Stimulated activated CD4-positive, alpha-beta T cell treated with anti-CD3 and anti-CD28 coated beads, TNF-alpha, amount 100 ng/mL, for 48 hours (primary cell): Measurements from ENCODE around the gene DOCK6.

Experiments used
- DNase-seq, 3 donors: peaks; one replicate each; pipeline ENCODE4 v3.0.0-alpha.2; 2020; ENCODE audit warnings: low read depth in 3 of 3

DOCK6 gene

DNA sequence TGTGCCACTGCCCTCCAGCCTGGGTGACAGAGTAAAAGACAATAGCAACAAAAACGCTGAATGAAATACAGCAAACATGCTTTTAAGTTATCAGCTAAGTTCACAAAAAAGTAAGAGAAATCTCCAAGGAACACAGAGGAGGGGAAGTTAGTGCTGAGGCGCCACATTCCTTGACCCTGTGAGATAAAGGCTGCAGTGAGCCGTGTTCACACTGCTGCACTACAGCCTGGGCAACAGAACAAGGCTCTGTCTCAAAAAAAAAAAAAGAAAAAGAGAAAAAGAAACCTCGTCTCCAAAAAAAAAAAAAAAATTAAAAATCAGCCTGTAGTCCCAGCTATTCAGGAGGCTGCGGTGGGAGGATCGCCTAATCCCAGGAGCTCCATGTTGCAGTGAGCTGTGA, 16.3 kb upstream of the DOCK6 start:
- DNase-seq, result no peak

DNA sequence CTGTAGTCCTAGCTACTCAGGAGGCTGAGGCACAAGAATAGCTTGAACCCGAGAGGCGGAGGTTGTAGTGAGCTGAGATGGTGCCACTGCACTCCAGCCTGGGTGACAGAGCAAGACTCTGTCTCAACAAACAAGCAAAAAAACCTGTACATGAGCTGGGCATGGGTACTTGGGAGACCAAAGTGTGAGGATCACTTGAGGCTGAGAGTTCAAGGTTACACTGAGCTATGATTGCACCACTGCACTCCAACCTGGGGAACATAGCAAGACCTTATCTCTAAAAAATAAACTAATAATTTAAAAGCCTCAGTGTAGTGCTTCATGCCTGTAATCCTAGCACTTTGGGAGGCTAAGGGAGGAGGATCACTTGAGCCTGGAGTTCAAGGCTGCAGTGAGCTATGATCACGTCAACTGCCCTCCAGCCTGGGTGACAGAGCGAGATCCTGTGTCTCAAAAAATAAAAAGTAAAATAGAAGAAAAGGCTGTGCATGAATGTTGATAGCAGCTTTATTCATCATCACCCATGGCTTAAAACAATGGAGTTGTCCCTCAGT, 12.3 kb upstream of the DOCK6 start:
- DNase-seq, result no peak

DNA sequence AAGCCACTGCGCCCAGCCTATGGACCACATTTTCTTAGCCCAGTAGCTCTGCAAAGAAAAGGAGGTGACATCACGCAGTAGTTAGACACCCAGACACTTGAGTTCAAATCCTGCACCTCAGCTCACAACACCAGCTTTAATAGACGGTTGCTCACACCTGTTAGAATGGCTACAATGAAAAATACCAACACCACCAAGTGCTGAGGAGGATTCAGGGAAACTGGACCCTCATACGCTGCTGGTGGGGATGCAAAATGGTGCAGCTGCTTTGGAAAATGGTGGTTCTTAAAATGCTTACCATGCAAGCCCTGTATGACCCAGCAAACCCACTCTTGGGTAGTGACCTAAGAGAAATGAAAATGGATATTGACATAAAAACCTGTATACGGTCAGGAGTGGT, 11.7 kb upstream of the DOCK6 start:
- no peak for DNase-seq

DNA sequence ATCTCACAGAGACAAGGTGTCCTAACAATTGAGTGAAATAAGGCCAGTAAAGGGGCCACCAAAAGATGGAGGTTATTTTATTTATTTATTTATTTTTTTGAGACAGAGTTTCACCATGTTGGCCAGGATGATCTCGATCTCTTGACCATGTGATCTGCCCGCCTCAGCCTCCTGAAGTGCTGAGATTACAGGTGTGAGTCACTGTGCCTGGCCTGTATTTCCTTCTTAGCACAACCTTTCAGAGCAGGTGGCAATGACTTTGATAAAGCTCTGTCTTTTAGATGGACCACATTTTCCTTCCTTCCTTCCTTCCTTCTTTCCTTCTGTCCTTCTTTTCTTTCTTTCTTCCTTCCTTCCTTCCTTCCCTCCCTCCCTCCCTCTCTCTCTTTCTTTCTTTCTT, 11.0 kb upstream of the DOCK6 start:
- DNase-seq, result no peak

DNA sequence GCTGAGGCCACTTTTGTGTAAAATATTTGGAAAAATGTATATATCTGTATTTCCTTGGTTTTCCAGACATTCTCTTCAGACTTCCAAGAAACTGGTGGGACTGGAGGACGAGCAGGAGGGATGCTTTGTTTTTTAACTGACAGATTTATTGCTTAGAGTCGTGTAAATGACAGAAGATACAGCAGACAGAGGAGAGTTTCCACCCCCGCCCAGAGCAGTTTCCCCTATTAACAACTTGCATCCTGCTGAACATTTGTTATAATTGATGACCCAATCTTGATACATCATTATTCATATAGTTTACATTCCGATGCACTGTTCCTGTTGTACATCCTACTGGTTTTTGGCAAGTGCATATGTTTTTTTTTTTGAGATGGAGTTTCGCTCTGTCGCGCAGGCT, 7.1 kb upstream of the DOCK6 start:
- no peak for DNase-seq

DNA sequence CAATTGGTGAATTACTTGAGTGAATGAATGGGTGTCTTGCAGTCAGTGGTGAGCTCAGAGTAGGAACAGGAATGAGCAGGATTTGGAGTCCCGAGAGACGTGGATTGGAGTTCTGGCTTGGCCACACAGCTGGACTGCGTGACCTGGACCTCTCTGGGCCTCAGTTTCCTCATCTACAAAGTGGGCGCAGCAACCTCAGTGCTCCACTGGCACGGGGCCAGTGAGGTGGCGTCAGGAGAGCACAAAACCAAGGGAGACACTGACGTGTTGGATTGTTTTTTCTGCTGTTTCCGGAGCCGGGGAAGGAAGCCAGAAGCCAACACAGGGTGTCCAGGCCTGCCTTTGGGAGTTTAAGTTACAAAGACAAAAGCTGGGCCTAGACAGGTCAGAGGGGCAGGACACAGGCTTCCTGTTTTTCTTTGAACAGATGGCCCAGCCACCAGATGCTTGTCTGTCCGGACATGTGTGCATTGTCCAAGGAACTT, 6.5 kb upstream of the DOCK6 start:
- DNase-seq, result no peak

DNA sequence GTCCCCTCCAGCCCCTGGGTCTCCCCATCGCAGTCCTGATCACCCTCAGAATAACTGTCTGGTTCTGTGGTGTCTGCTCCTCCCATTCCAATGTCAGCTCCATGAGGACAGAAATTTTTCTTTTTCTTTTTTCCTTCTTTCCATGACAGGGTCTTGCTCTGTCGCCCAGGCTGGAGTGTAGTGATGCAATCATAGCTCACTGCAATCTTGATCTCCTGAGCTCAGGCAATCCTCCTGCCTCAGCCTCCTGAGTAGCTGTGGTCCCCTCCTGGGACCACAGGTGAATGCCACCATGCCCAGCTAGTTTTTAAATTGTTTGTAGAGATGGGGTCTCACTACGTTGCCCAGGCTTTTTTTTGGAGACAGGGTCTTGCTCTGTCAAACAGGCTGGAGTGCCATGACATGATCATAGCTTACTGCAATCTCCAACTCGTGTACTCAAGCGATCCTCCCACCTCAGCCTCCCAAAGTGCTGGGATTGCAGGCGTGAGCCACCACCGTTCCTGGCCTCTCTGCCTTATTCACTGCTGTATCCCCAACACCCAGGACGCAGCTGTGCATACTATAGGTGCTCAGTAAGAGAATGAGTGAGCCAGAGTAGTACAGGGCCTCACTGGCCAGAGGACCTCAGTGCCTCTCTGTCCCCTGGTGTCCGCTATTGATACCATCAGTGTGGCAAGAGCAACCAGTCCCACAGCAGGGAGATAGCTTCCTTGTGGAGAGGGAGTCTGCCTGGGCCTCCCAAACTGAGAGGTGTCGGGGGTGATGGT, 5.2 kb upstream of the DOCK6 start:
- no peak for DNase-seq

DNA sequence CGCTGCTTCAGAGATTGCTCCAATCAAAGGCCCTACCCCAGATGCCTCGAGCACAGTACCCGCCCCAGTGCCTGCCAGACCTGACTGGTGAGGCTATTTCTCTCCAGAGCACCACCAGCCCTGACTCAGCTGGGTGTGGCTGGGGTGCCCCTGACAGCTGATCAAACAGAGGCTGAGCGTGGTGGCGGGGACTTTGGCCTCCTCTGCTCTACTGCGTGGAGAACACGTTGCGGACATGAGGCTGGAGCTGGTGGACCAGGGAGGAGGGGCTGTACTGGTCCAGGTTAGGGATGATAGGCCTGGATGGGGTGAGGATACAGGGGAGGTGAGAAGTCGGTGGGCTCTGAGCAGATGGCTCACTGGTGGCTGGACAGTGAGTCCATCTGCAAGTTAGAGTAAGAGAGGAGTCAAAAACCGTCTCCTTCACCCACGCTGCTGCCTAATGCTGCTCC, 3.5 kb upstream of the DOCK6 start:
- no peak for DNase-seq

DNA sequence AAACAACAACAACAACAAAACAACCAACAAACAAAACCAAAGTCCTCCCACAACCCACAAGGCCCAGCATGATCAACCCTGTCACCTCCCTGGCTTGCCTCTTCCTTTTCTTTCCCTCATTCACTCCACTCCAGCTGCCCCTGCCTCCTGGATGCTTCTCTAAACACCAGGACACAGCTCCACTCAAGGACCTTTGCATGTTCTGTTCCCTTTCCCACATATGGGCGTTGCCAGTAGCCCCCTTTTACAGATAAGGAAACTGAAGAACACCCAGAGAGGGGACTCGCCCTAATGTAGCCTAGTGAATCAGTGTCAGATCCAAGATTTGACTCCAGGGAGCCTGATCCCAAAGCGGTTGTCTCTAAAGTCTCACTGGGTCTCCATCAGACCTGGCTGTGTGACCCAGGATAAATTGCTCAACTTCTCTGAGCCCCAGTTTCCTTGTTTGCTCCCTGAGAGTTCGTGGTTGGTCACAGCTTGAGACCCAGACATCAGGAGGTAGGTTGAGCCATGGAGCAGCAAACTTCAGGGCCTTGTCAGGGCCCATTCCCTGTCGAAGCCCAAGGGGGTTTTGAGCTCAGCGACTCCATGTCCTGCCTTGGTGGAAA, 3.0 kb upstream of the DOCK6 start:
- DNase-seq, result no peak

DNA sequence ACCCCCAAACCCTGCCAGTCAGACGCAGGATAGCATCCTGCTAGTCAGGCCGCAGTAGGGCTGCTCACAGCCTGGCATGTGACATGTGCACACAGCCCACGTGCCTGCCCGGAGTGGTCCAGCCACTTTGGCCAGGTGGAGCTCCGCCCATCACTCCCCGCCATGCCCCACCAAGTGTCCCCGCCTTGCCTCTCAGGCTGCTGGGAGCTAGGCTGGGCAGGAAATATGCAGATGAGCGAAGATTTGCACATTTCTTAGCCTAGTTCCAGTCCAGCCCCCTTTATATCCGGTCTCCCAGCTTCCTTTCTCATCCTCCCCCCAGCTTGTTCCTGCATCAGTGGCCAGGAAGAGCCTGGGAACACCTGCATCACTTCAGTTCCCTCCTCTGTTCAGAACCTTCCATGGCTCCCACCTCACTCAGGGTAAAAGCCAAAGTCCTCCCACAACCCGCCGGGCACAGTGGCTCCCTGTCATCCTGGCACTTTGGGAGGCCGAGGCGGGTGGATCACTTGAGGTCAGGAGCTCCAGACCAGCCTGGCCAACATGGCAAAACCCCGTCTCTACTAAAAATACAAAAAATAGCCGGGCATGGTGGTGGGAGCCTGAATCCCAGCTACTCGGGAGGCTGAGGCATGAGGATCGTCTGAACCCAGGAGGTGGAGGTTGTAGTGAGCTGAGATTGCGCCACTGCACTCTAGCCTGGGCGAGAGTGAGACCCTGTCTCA, 2.3 kb upstream of the DOCK6 start:
- DNase-seq, result no peak

DNA sequence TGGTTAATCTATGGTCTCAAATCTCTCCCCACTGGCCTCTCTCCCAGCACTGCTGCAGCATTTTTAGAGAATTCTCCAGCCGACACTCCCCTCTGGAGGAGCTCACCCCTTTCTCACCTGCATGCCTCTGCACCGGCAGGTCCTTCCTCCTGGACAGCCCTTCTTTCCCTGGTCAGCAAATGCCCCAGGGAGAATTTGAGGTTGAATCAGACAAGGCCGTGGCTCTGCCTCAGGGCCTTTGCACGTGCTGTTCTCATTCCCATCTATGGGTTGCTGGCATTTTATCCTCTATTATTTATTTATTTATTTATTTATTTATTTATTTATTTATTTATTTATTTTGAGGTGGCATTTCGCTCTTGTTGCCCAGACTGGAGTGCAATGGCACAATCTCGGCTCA, 1.4 kb upstream of the DOCK6 start:
- no peak for DNase-seq

DNA sequence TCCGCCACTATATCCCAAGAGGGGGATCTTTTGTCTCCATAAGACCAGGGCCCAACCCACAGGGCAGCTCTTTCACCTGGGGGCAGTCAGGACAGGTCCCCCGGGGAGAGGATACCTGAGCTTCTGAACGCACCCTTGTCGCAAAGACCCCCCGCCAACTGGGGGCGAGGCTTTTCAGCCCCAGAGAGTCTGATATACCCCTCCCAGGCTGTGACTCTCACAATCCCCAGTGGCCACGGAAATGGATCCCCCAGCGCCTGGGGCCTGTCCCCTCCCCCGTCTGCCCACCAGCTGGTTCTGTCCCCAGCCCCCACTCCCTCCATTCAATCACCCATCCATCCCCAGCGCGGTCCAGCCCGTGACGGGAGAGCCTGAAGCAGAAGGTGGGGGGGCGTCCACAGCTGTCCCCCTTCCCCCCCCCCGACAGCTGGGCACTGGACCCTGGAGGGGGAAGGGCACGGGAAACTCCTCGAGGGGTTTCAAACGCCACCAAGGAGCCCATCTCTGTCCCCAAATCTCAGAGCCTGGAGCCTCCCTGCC, 823 bp downstream of the DOCK6 start:
- no peak for DNase-seq

DNA sequence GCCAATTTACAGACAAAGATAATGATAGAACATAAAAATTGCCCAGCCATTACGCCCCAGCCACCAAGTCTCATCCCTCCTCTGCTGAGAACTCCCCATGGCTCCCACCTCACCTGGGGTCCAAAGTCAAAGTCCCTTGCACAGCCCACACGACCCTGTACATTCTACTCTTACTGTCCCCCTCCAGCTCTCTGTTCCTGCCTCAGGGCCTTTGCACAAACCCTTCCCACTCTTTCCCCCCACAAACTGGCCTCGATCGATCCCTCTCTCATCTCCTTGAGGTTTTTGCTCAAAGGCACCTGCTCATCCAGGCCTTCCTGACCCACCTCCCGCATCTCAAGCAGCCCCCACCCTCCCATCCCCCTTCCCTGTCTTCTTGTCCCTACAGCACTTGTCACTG, 1.3 kb downstream of the DOCK6 start:
- no peak for DNase-seq

DNA sequence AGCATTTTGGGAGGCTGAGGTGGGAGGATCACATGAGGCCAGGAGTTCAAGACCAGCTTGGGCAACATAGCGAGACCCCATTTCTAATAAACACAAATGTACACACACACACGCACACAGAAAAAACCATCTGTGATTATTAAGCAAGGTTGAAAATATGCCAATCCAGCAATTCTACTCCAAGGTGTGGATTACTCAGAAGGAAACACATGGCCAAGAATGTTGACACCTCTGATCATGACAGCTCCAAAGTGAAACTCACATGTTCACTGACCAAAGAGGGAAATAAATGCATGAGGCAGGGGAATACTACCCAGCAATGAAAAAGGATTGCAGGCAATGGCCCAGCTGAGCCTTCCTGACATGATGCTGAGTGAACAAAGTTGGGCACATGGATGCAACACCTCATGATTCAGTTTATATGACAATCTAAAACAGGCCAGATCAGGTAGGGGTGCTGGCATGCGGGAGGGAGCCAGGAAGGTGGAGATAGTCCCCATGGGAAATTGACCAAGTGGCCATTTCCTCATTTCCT, 4.4 kb downstream of the DOCK6 start:
- no peak for DNase-seq

DNA sequence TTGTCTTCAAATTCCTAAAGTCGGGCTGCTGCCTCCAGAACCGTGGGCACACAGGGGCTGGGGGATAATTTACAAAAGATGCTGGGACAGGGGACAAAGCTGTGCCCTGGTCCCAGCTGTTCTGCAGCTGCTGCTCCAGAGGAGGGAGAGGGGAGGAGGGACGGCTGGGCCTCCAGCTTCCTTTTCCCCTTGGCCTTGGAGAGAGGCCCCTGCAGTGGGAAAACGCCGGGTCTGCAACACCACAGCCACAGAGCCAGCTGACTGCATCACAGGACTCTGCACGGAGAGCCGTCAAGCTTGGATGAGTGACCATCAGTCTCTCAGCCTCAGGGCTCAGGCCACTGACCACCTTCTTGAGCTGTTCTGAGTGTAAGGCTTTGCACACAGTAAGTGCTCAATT, 6.1 kb downstream of the DOCK6 start:
- no peak for DNase-seq

DNA sequence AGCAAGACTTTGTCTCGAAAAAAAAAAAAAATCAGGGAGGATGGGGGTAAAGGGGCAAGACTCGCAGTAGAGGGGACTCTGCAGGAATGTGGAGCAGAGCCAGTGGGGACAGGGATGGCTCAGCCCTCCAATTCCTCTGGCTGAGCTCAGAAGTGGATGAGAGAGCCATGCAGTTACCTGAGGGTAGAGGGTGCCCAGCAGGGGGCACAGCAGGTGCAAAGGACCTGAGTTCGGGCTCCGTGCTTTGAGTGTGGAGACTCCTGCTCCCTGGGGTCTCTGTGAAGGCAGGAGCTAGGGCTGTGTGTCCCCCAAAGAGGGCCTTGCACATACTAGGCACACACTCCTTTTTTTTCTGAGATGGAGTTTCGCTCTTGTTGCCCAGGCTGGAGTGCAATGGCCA, 7.7 kb downstream of the DOCK6 start:
- DNase-seq, result no peak

DNA sequence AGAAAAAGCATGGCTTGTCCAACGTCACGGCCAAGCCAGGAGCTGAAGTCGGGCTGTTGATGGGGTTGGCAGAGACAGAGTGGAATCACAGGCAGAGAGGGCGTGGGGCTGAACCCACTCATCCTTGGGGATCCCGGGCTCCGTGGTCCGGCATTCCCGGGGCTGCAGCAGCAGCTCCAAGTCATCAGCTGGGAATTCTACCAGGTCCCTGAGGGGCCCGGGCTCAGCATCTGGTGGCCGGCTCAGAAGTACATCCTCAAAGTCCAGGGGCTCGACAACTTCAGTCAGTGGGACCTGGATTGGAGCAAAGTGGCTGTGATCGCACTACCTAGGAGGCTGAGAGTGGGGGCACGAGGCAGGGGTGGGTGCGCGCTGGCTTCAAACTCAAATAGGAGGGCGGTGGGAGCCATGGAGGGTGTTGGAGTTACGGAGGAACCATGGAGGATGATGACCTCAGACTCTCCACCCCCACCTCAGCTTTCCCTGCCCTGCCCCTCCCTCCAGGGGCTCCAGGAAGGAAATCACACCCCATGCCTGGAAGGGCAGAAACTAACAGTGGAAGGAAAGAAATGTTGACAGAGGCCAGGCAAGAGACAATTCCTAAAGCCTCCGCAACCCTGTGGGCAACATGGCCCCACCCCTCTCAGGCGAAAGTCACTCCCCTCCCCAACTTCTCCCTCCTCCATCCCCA, 9.5 kb downstream of the DOCK6 start:
- DNase-seq, result no peak

DNA sequence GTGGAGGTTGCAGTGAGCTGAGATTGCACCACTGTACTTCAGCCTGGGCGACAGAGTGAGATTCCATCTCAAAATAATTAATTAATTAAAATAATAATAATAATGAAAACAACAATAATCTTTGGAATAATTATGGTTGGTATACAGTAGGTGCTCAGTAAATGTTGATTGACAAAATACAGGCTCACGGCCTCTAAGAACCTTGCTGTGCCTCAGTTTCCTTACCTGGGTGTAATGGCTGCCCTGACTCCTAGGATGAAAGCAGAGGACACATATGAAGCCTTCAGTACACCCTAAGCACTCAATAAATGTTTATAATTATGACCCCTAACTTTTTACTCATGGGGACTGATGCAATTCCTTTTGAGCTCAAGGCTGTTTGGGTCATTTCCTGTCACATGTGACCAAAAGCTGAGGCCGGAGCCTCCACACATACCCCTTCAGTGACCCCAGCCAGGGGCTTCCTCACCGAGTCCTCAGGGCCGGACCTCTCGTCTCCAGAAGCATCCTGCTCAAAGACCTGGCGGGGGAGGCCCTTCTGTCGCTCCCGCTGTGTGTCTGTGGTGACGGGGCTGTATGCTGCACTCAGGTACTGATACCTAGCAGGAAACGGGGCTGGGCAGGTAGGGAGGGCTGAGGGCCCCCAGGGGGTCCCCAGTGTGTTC, 10.5 kb downstream of the DOCK6 start:
- no peak for DNase-seq

DNA sequence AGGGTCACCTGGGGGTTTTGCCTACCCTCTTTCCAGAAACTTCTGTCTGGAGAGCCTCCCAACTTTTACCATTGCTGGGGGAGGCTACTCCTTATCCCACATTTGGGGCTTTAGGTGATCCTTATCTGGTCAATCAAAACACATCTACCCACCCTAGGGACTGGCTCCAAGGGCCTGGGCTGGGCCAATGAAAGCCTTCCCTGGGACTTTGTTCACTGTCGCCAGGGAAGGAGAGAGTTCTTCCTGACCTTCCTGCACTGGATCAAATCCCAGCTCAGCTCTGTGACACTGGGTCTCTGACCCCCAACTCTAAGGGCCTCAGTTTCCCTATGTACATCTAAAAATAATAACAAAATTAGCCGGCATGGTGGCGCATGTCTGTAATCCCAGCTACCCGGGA, 11.1 kb downstream of the DOCK6 start:
- no peak for DNase-seq

DNA sequence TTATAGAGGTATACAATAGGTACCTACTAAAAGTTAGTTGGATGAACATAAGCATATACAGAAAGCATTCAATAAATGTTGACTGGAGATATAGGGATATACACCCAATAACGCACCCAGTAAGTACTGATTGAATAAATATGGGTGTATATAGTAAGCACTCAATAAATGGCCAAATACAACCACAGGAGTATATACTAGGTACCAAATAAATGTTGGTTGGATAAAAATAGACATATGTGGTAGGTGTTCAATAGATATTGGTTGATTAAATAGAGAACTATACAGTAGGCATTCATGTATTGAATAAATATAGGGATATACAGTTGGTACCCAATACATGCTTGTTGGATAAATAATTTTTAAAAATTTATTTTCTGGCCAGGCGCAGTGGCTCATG, 13.5 kb downstream of the DOCK6 start:
- DNase-seq, result no peak

DNA sequence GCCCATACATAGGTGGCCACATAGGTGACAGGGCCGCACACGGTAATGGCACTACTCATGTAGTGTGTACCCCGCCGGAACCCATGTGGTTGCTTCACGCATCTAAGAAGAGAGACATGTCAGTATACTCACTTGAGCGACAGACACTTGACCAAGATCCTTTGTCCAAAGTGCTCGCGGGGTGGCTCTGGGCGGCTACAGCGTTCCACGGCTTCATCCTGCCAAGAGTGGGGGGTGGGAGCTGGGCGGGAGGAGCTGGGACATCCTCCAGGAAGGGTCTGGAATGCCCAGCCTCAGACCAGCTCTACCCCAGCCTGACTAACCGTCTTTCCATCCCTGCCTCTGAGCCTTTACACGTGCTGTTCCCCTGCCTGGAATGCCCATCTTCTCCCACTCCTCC, 14.4 kb downstream of the DOCK6 start:
- DNase-seq, result no peak
